ENCODE measurements around the gene TSPAN14. TPM values are rescaled to one million over a fixed set of nuclear protein-coding genes. Genes with fewer than 3 reads are reported as not detected.

Gene TSPAN14
- total and polyA plus RNA-seq, 2 of the 8 experiments (the other 6 are each of a cell fraction or from before 2014, with no cell fraction given): 47.4 to 57.8 TPM

- TF ChIP-seq CTCF (IDR thresholded peaks at IDR 0.05; ENCODE audit: control extremely low read depth in 1 of 3, insufficient read depth in 1 of 3, low read depth in 1 of 3, low read length in 3 of 3): no peak
- TF ChIP-seq SIX5 (IDR thresholded peaks at IDR 0.05; ENCODE audit: low read depth, low read length): no peak
- TF ChIP-seq ZNF274 (IDR thresholded peaks at IDR 0.05; ENCODE audit: borderline replicate concordance, extremely low read depth, low read length): no peak
- TF ChIP-seq SP2 (IDR thresholded peaks at IDR 0.05; ENCODE audit: low read length): no peak
- no peak for TF ChIP-seq SP4 (IDR thresholded peaks at IDR 0.05; ENCODE audit: low read length)
Observed at GRCh38 chr10:80451132-80451531, 3.0 kb upstream of the TSPAN14 start (continued).
